AML-193 (cell line): ENCODE data around the gene IPPK.
A peak's percentile ranks its signal among the peaks of the same experiment; 100 is the strongest.
"Not testable (repeated sequence)": the region's sequence is repeated elsewhere in the genome, so short reads cannot be mapped to it uniquely, and the experiment has no call there.

ENCODE experiments used
- DNase-seq, 2 experiments: peaks; one replicate each; lab custom pipeline; 2025; lab: John Stamatoyannopoulos, UW

The IPPK gene

DNA sequence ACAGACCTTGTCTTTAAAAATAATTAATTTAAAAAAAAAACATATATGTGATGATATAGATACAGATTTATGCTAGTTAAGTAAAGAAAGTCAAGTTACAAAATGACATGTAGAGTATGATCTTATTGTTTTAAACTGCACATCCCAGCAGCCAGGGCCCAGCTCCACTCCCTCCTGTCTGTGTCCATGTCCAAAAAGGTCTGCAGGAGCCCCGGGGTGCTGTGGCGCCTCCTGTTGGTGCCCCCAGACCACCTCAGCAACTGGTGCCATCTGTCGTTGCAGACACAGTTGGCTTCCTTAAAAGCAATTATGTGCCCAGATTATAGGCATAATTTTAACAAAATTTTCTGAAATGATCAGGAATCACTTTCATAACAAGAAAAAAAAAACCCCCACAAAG lies 33.3 kb downstream of the IPPK start:
- DNase-seq: no peak

DNA sequence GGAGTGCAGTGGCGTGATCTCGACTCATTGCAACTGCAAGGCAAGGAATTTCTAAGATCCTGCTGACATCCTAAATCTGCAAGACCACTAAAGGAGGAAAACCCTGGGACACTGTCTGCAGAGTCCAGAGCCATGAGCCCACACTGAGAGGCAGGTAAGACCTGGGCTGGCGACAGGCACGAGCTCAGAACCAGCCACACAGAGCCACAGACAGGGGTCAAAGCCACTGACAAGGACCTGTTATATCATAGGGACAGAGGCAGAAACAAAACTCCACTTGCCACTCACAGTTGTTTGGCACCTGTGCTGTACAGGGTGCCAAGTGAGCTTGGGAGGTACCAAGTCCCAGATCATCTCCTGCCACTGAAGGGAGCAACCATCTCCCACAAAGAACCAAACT lies 34.2 kb downstream of the IPPK start:
- DNase-seq: no peak

- DNase-seq: peak; percentile 33 to 60
These were observed 35.0 kb downstream of the IPPK start for GRCh38 chr9:92634712-92635605.

GRCh38 chr9:92633614-92634278 lies 36.2 kb downstream of the IPPK start:
- DNase-seq: no peak

- no peak for DNase-seq
These were observed 37.3 kb downstream of the IPPK start for GRCh38 chr9:92632641-92633040.

GRCh38 chr9:92631452-92632343 lies 38.2 kb downstream of the IPPK start:
- no peak for DNase-seq

- DNase-seq: no peak
These were observed 42.3 kb downstream of the IPPK start for GRCh38 chr9:92627651-92628050.

DNA sequence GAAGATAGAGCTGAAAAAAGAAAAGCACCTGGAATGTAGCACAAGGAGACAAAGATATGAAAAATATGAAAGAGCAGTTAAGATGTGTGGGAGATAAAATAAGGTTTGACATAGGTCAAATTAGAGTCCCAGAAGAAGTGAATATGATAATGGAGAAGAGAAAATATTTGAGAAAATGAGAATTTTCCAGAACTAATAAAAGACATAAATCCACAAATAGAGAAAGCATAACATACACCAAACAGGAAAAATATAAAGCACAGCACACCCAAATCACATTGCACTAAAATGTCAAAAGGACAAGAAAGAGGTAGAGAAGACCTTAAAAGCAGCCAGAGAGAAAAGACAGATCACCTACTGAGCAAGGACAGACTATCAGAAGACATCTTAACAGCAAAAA lies 43.4 kb downstream of the IPPK start:
- DNase-seq: no peak

GRCh38 chr9:92623936-92624335 lies 46.0 kb downstream of the IPPK start:
- not testable (repeated sequence) for DNase-seq

GRCh38 chr9:92620845-92621244 lies 49.1 kb downstream of the IPPK start:
- DNase-seq: no peak

- no peak for DNase-seq
These were observed 50.2 kb downstream of the IPPK start for GRCh38 chr9:92619601-92620300.

GRCh38 chr9:92618633-92619225 lies 51.2 kb downstream of the IPPK start:
- DNase-seq: no peak

- DNase-seq: no peak
These were observed 51.9 kb downstream of the IPPK start for GRCh38 chr9:92617951-92618510.

GRCh38 chr9:92617195-92617813 lies 52.6 kb downstream of the IPPK start:
- no peak for DNase-seq

- DNase-seq: no peak
These were observed 53.2 kb downstream of the IPPK start for GRCh38 chr9:92616655-92617111.

DNA sequence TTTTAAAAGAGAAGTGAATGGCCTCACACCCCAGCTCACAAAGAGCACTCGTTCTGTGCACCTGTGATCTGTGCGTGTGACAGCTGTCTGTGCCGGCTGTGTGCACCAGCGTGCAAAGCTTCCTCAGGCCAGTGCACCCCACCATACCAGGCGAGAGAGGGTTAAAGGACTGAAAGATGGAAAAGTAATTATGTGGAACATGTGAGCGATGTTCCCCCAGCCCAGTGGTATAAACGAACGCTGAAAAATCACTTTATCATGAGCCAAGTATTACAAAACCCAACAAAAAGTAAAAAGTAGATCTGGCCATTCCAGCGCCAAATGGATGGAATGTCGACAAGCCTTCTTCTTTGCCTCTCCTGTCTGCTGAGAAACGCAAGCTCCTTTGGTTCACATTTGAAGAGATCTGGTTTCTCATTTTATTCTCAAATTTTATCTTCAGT lies 53.7 kb downstream of the IPPK start:
- DNase-seq: no peak

GRCh38 chr9:92615790-92616189 lies 54.1 kb downstream of the IPPK start:
- no peak for DNase-seq

GRCh38 chr9:92614763-92615461 lies 55.0 kb downstream of the IPPK start:
- no peak for DNase-seq

GRCh38 chr9:92614123-92614510 lies 55.8 kb downstream of the IPPK start:
- DNase-seq: no peak
